SK-N-SH (cell line): ENCODE results near the gene CZIB.
"Not testable (repeated sequence)": the region's sequence is repeated elsewhere in the genome, so short reads cannot be mapped to it uniquely, and the experiment has no call there.

Experiments
- CTCF ChIP-seq: fragments of 200-600 bp; sonication (generic); IDR thresholded peaks from 2 replicates; pipeline ENCODE4 v1.6.1; 2017; ENCODE audit warnings: antibody characterized with exemption, mild to moderate bottlenecking, moderate library complexity
- EP300 ChIP-seq, 2 experiments: IDR thresholded peaks; 2 replicates each; pipeline versions ENCODE4 v1.4.0 to v1.6.1; 2012; ENCODE audit warnings: borderline replicate concordance in 1 of 2, low read depth in 1 of 2, low read length in 1 of 2
- EZH2phosphoT487 ChIP-seq: fragments of 200-600 bp; sonication (generic); IDR thresholded peaks from 2 replicates; pipeline ENCODE4 v1.6.1; 2017; ENCODE audit warnings: low read depth, mixed run types, mild to moderate bottlenecking, antibody characterized with exemption, moderate library complexity, borderline replicate concordance
- PBX3 ChIP-seq: IDR thresholded peaks from 2 replicates; pipeline ENCODE4; 2012
- POLR2AphosphoS5 ChIP-seq: IDR thresholded peaks from 2 replicates; pipeline ENCODE4 v1.6.1; 2012; ENCODE audit warnings: low read depth, low read length
- RXRA ChIP-seq: IDR thresholded peaks from 2 replicates; pipeline ENCODE4 v1.4.0; 2012; ENCODE audit warnings: low read depth, mild to moderate bottlenecking, borderline replicate concordance
- SIN3A ChIP-seq: IDR thresholded peaks from 2 replicates; pipeline ENCODE4 v1.6.1; 2012; ENCODE audit warnings: low read depth, mild to moderate bottlenecking, low read length, moderate library complexity, borderline replicate concordance
- SMC3 ChIP-seq: IDR thresholded peaks from 2 replicates; pipeline ENCODE4 v1.6.1; 2012; ENCODE audit warnings: low read depth, low read length, improper control_type of control experiment
- TAF1 ChIP-seq: IDR thresholded peaks from 2 replicates; pipeline ENCODE4 v1.6.1; 2012; ENCODE audit warnings: low read depth, mild to moderate bottlenecking, low read length, moderate library complexity, borderline replicate concordance
- TCF12 ChIP-seq: IDR thresholded peaks from 2 replicates; pipeline ENCODE4 v1.4.0; 2012
- USF1 ChIP-seq: IDR thresholded peaks from 2 replicates; pipeline ENCODE4 v1.4.0; 2012; ENCODE audit warnings: low read depth, borderline replicate concordance
- YY1 ChIP-seq: IDR thresholded peaks from 2 replicates; pipeline ENCODE4 v1.4.0; 2012; ENCODE audit warnings: low read depth, mild to moderate bottlenecking

GRCh38 chr1:53185955-53186297 is 34.5 kb downstream of the CZIB start:
- TF ChIP-seq SMC3; TCF12; CTCF; RXRA; POLR2AphosphoS5; TAF1; PBX3; SIN3A; EZH2phosphoT487; EP300 (IDR thresholded peaks at IDR 0.05; ENCODE audit: borderline replicate concordance in 1 of 2, low read depth in 1 of 2, low read length in 1 of 2); USF1; YY1: not testable (repeated sequence)
